Esophagus muscularis mucosa (tissue), 4 donors: Measurements from ENCODE around the gene COL26A1. TPM values are rescaled to one million over a fixed set of nuclear protein-coding genes. Genes with fewer than 3 reads are reported as not detected.

Source experiments
- DNase-seq: peaks from one replicate; pipeline ENCODE4 v3.0.0-alpha.2; 2017; ENCODE audit errors: extremely low spot score
- H3K27ac ChIP-seq, 4 donors: fragments of 200-600 bp; sonication (generic); replicated peaks in 1 of 4; 1 replicate in 3 of 4; 2 replicates in 1 of 4; pipeline ENCODE4 v1.5.1; 2016 to 2019; ENCODE audit warnings: mild to moderate bottlenecking in 1 of 4
- H3K27me3 ChIP-seq, 4 donors: fragments of 200-600 bp; sonication (generic); one replicate each; pipeline versions ENCODE4 v1.5.1 to v1.6.0; 2016 to 2019
- H3K36me3 ChIP-seq, 4 donors: fragments of 200-600 bp; sonication (generic); one replicate each; pipeline ENCODE4 v1.5.1; 2016 to 2019
- H3K4me1 ChIP-seq, 4 donors: fragments of 200-600 bp; sonication (generic); one replicate each; pipeline ENCODE4 v1.5.1; 2016 to 2019
- H3K4me3 ChIP-seq, 4 donors: fragments of 200-600 bp; sonication (generic); 1 replicate in 2 of 4; 2 replicates in 2 of 4; pipeline ENCODE4 v1.5.1; 2016 to 2019; ENCODE audit warnings: mild to moderate bottlenecking in 4 of 4, moderate library complexity in 1 of 4
- H3K9me3 ChIP-seq, 4 donors: fragments of 200-600 bp; sonication (generic); 1 replicate in 3 of 4; 2 replicates in 1 of 4; pipeline ENCODE4 v1.5.1; 2016 to 2019
- CTCF ChIP-seq, 3 experiments: fragments of 200-600 bp in 2 of 3; fragments of 450-650 bp in 1 of 3; sonication (generic) in 2 of 3; IDR thresholded peaks; one replicate each; pipeline ENCODE4 v1.5.1; 2017 to 2019; ENCODE audit warnings: antibody characterized with exemption in 3 of 3, mild to moderate bottlenecking in 2 of 3, moderate library complexity in 1 of 3
- EP300 ChIP-seq: sonication (generic); formaldehyde crosslinking; IDR thresholded peaks from one replicate; pipeline ENCODE4 v1.6.1; 2017; ENCODE audit warnings: antibody characterized with exemption
- POLR2A ChIP-seq: fragments of 450-650 bp; IDR thresholded peaks from one replicate; pipeline ENCODE4 v1.6.1; 2017; ENCODE audit warnings: antibody characterized with exemption, moderate library complexity, mild to moderate bottlenecking, low read depth
- POLR2AphosphoS5 ChIP-seq, 2 donors: sonication (generic); formaldehyde crosslinking; IDR thresholded peaks; one replicate each; pipeline ENCODE4 v1.6.1; 2017; ENCODE audit warnings: antibody characterized with exemption in 2 of 2
- WGBS: methylation state at CpG from one replicate; pipeline ENCODE4 v1.1.5; 2018; 5-methylcytosine and 5-hydroxymethylcytosine counted together
- intact Hi-C: fragments of 100-400 bp; cut with DNase I; formaldehyde crosslinking; loops from one replicate; pipeline ENCODE4 v1.15.1; 2023
- total RNA-seq, 4 donors: library from RNA; depleted of rRNA; stranded (reverse); fragments of >200 nt; gene quantifications; one replicate each; pipeline versions ENCODE4 v1.1.0 to v1.2.1, GENCODE V29; 2016

Gene COL26A1
- total RNA-seq, 4 donors from 2014 or later = not detected

- Histone ChIP-seq H3K27ac (no peak overlapping the region), H3K27me3 (no peaks in the 10 kb centered on the region), H3K9me3 (peaks cover 0 to 5% (median 4%) of the 10 kb centered on the region in 4 donors), H3K4me1 (no peaks in the 10 kb centered on the region), H3K36me3 (no peaks in the 10 kb centered on the region), H3K4me3 (no peak overlapping the region)
- 86% methylated on average over 9 of the region's 9 CpGs for WGBS
- DNase-seq = no peak
- TF ChIP-seq POLR2A (no peak), POLR2AphosphoS5 (IDR thresholded peaks at IDR 0.05) (no peak), CTCF (IDR thresholded peaks at IDR 0.05) (no peak), EP300 (no peak)
- intact Hi-C loops = no loop called here
These were observed 225.7 kb downstream of the COL26A1 start for GRCh38 chr7:101588131-101588935.

DNA sequence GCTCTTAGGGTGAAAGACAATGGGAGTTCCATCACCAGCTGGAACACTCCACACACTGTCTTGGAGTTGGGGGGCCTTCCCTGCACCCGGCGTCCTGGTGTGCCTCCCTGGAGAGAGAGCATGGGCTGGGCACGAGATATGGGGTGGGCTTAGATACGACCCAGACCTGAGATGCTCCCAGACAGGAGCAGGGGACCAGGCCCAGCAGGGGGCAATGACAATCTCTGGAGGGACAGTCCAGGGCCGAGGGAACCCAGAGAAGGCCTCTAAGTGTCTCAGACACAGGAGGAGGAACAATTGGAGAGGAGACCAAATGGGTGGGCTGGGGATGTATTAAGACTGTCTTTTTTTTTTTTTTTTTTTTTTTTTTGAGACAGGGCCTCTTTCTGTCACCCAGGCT is 226.4 kb downstream of the COL26A1 start:
- TF ChIP-seq POLR2AphosphoS5 (IDR thresholded peaks at IDR 0.05) (no peak), CTCF (IDR thresholded peaks at IDR 0.05) (no peak), EP300 (no peak), POLR2A (no peak)
- Histone ChIP-seq H3K4me3 (no peak overlapping the region), H3K9me3 (no peaks in the 10 kb centered on the region), H3K36me3 (no peaks in the 10 kb centered on the region), H3K4me1 (no peaks in the 10 kb centered on the region), H3K27ac (no peak overlapping the region), H3K27me3 (no peaks in the 10 kb centered on the region)
- intact Hi-C loops = no loop called here
- DNase-seq = no peak
- 84% methylated on average over 5 of the region's 5 CpGs for WGBS

GRCh38 chr7:101589976-101590662 is 227.4 kb downstream of the COL26A1 start:
- Histone ChIP-seq H3K27ac (no peak overlapping the region), H3K9me3 (no peaks in the 10 kb centered on the region), H3K4me3 (no peak overlapping the region), H3K4me1 (no peaks in the 10 kb centered on the region), H3K27me3 (no peaks in the 10 kb centered on the region), H3K36me3 (no peaks in the 10 kb centered on the region)
- TF ChIP-seq POLR2AphosphoS5 (IDR thresholded peaks at IDR 0.05) (no peak), EP300 (no peak), POLR2A (no peak), CTCF (IDR thresholded peaks at IDR 0.05) (no peak)
- DNase-seq = no peak
- intact Hi-C loops = no loop called here
- whole genome bisulfite sequencing = 94% methylated on average over 10 of the region's 15 CpGs

DNA sequence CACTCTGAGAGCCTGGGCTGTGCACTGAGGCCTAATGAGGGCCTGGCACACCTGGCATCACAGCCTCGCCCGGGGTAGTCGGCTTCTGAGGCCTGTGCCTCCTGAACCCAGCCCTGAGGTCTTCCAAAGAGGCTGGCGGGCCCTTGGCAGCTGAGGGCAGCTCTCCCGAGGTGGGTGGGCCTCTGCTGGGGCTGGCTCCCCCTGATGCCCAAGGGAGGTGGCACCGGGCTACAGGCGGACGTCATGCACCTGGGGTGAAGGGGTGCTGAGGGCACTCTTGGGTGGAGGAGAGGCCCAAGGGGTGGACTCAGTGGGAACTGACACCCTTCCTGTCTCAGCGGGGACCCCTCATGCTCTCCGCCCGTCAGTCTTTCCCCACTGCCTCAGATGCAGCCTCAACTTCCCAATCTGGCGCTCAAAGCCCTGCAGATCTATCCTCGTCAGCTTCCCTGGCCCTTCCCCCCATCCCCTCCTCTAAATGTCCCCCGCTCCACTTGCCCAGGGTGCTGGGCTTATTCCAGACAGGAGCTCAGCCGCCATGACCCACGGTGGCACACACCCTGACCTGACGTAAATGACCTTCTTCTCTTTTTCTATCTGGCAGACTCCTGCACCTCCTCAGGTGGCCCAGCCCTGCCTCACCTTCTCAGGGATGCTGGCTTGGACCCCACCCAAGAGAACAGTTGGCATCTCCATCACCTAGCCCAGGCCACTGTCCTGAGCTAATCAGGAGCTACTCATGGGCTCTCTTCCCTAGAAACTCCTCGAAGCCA is 228.2 kb downstream of the COL26A1 start:
- Histone ChIP-seq H3K27ac (no peak overlapping the region), H3K9me3 (no peaks in the 10 kb centered on the region), H3K4me3 (no peak overlapping the region), H3K27me3 (no peaks in the 10 kb centered on the region), H3K4me1 (no peaks in the 10 kb centered on the region), H3K36me3 (no peaks in the 10 kb centered on the region)
- no peak for DNase-seq
- TF ChIP-seq CTCF (IDR thresholded peaks at IDR 0.05) = no peak
- intact Hi-C loops = no loop called here
- 87% methylated on average over 14 of the region's 18 CpGs for WGBS
